ENCODE measurements around the gene MRLN. TPM values are rescaled to one million over a fixed set of nuclear protein-coding genes. Genes with fewer than 3 reads are reported as not detected.

Gene MRLN
- polyA plus RNA-seq, 1 of the 3 experiments (the other 2 are of a cell fraction), result not detected

GRCh38 chr10:59706851-59707797 lies 46.1 kb downstream of the MRLN start:
- Histone ChIP-seq H3K9me3 (no peaks in the 10 kb centered on the region), H3K36me3 (replicated peaks in 1 of 2; ENCODE audit: control insufficient read depth in 1 of 2, insufficient read depth in 2 of 2, low read length in 1 of 2) (no peaks in the 10 kb centered on the region), H3K79me2 (ENCODE audit: insufficient read depth) (no peaks in the 10 kb centered on the region), H3F3A (replicated peaks; ENCODE audit: insufficient read depth) (peaks cover 4% of the 10 kb centered on the region), H3K27ac (ENCODE audit: low read depth in 2 of 2, low read length in 1 of 2) (no peak overlapping the region), H3K9me2 (no peaks in the 10 kb centered on the region), H3K4me1 (ENCODE audit: control insufficient read depth in 1 of 2, insufficient read depth in 2 of 2, low read depth in 1 of 2, low read length in 1 of 2) (peaks cover 0 to 18% of the 10 kb centered on the region in 2 experiments; a peak in 2 of 4 replicates), H3K9ac (no peak overlapping the region), H2AFZ (ENCODE audit: low read depth) (no peak overlapping the region), H4K20me1 (ENCODE audit: insufficient read depth) (no peaks in the 10 kb centered on the region), H3K4me3 (ENCODE audit: low read depth in 2 of 2, low read length in 1 of 2) (no peak overlapping the region), H3K4me2 (no peak overlapping the region; the same call in 1 of the 2 replicates), H3K27me3 (ENCODE audit: insufficient read depth) (no peaks in the 10 kb centered on the region)
- 87% methylated on average over 8 of the region's 8 CpGs for WGBS (ENCODE audit: low lambda C conversion rate)
- TF ChIP-seq, protein P1, sequence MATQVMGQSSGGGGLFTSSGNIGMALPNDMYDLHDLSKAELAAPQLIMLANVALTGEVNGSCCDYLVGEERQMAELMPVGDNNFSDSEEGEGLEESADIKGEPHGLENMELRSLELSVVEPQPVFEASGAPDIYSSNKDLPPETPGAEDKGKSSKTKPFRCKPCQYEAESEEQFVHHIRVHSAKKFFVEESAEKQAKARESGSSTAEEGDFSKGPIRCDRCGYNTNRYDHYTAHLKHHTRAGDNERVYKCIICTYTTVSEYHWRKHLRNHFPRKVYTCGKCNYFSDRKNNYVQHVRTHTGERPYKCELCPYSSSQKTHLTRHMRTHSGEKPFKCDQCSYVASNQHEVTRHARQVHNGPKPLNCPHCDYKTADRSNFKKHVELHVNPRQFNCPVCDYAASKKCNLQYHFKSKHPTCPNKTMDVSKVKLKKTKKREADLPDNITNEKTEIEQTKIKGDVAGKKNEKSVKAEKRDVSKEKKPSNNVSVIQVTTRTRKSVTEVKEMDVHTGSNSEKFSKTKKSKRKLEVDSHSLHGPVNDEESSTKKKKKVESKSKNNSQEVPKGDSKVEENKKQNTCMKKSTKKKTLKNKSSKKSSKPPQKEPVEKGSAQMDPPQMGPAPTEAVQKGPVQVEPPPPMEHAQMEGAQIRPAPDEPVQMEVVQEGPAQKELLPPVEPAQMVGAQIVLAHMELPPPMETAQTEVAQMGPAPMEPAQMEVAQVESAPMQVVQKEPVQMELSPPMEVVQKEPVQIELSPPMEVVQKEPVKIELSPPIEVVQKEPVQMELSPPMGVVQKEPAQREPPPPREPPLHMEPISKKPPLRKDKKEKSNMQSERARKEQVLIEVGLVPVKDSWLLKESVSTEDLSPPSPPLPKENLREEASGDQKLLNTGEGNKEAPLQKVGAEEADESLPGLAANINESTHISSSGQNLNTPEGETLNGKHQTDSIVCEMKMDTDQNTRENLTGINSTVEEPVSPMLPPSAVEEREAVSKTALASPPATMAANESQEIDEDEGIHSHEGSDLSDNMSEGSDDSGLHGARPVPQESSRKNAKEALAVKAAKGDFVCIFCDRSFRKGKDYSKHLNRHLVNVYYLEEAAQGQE (IDR thresholded peaks at IDR 0.05; ENCODE audit: low read depth, low read length), result no peak
- TF ChIP-seq FOSL2 (IDR thresholded peaks at IDR 0.05; ENCODE audit: borderline replicate concordance, low read depth), result no peak
- ChIA-PET POLR2A (no interaction called here), CTCF (no interaction called here)
- DNase-seq, result no peak

DNA sequence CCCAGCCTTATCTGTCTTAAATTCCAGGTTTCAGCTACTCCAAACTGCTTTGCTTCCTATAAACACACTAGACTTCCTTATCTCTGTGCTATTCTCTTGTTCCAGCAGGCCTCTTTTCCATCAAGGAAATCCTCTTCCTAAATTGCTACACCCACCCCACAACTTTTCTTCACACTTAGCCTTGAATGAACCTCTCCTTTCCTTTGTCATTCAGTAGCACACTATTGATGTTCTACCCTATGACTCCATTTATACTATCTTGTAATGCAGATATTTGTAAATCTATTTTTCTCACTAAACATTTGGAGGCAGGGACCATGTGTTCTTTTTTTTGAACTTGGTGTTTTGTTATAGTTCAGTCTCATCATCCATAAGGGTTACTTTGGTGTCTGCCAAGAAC lies 47.3 kb downstream of the MRLN start:
- Histone ChIP-seq H2AFZ (ENCODE audit: low read depth) (no peak overlapping the region), H3K36me3 (replicated peaks in 1 of 2; ENCODE audit: control insufficient read depth in 1 of 2, insufficient read depth in 2 of 2, low read length in 1 of 2) (no peaks in the 10 kb centered on the region), H3K27ac (ENCODE audit: low read depth in 2 of 2, low read length in 1 of 2) (no peak overlapping the region), H3K4me1 (ENCODE audit: control insufficient read depth in 1 of 2, insufficient read depth in 2 of 2, low read depth in 1 of 2, low read length in 1 of 2) (peaks cover 0 to 13% of the 10 kb centered on the region in 2 experiments; a peak in 2 of 4 replicates), H3K9ac (no peak overlapping the region), H4K20me1 (ENCODE audit: insufficient read depth) (no peaks in the 10 kb centered on the region), H3K9me3 (no peaks in the 10 kb centered on the region), H3K9me2 (no peaks in the 10 kb centered on the region), H3K4me3 (ENCODE audit: low read depth in 2 of 2, low read length in 1 of 2) (no peak overlapping the region), H3K79me2 (ENCODE audit: insufficient read depth) (no peaks in the 10 kb centered on the region), H3K27me3 (ENCODE audit: insufficient read depth) (no peaks in the 10 kb centered on the region), H3K4me2 (no peak overlapping the region), H3F3A (replicated peaks; ENCODE audit: insufficient read depth) (peaks cover 4% of the 10 kb centered on the region)
- TF ChIP-seq, protein P2, sequence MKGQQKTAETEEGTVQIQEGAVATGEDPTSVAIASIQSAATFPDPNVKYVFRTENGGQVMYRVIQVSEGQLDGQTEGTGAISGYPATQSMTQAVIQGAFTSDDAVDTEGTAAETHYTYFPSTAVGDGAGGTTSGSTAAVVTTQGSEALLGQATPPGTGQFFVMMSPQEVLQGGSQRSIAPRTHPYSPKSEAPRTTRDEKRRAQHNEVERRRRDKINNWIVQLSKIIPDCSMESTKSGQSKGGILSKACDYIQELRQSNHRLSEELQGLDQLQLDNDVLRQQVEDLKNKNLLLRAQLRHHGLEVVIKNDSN (IDR thresholded peaks at IDR 0.05; ENCODE audit: borderline replicate concordance, low read depth), result no peak
- TF ChIP-seq FOSL2 (IDR thresholded peaks at IDR 0.05; ENCODE audit: borderline replicate concordance, low read depth), result no peak
- TF ChIP-seq, protein P3, sequence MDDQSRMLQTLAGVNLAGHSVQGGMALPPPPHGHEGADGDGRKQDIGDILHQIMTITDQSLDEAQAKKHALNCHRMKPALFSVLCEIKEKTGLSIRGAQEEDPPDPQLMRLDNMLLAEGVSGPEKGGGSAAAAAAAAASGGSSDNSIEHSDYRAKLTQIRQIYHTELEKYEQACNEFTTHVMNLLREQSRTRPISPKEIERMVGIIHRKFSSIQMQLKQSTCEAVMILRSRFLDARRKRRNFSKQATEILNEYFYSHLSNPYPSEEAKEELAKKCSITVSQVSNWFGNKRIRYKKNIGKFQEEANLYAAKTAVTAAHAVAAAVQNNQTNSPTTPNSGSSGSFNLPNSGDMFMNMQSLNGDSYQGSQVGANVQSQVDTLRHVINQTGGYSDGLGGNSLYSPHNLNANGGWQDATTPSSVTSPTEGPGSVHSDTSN (IDR thresholded peaks at IDR 0.05), result no peak
- no peak for TF ChIP-seq ZBTB33 (IDR thresholded peaks at IDR 0.05; ENCODE audit: borderline replicate concordance, low read depth)
- no peak for TF ChIP-seq SIN3A (IDR thresholded peaks at IDR 0.05; ENCODE audit: borderline replicate concordance, low read depth, low read length)
- no peak for TF ChIP-seq NRF1 (IDR thresholded peaks at IDR 0.05; ENCODE audit: low read depth, low read length)
- no peak for TF ChIP-seq TEAD4 (IDR thresholded peaks at IDR 0.05; ENCODE audit: borderline replicate concordance, insufficient read depth)
- TF ChIP-seq, protein P4, sequence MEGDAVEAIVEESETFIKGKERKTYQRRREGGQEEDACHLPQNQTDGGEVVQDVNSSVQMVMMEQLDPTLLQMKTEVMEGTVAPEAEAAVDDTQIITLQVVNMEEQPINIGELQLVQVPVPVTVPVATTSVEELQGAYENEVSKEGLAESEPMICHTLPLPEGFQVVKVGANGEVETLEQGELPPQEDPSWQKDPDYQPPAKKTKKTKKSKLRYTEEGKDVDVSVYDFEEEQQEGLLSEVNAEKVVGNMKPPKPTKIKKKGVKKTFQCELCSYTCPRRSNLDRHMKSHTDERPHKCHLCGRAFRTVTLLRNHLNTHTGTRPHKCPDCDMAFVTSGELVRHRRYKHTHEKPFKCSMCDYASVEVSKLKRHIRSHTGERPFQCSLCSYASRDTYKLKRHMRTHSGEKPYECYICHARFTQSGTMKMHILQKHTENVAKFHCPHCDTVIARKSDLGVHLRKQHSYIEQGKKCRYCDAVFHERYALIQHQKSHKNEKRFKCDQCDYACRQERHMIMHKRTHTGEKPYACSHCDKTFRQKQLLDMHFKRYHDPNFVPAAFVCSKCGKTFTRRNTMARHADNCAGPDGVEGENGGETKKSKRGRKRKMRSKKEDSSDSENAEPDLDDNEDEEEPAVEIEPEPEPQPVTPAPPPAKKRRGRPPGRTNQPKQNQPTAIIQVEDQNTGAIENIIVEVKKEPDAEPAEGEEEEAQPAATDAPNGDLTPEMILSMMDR (IDR thresholded peaks at IDR 0.05), result no peak
- TF ChIP-seq FOXJ3 (CRISPR knock-in tag; IDR thresholded peaks at IDR 0.05), result no peak
- TF ChIP-seq MEF2A (IDR thresholded peaks at IDR 0.05; ENCODE audit: borderline replicate concordance, low read depth), result no peak
- TF ChIP-seq EP300 (IDR thresholded peaks at IDR 0.05; ENCODE audit: borderline replicate concordance in 1 of 2, low read depth in 1 of 2, low read length in 1 of 2), result no peak
- TF ChIP-seq RXRA (IDR thresholded peaks at IDR 0.05; ENCODE audit: borderline replicate concordance, low read depth), result no peak
- TF ChIP-seq ELF1 (IDR thresholded peaks at IDR 0.05), result no peak
- no peak for TF ChIP-seq NFIC (IDR thresholded peaks at IDR 0.05; ENCODE audit: borderline replicate concordance)
- CTCF ChIA-PET, result no interaction called here
- no peak for DNase-seq
- POLR2A ChIA-PET, result no interaction called here

Measured in SK-N-SH (cell line).